Testis (tissue), 2 donors: ENCODE data around the gene ZSCAN5C.

ENCODE experiments used
- POLR2A ChIP-seq: fragments of 450-650 bp; IDR thresholded peaks from one replicate; pipeline ENCODE4 v1.6.1; 2017; ENCODE audit warnings: antibody characterized with exemption, mild to moderate bottlenecking, moderate library complexity
- TF ChIP-seq, protein P1 (sequence below), 3 experiments: fragments of 450-650 bp in 2 of 3; fragments of 200-600 bp in 1 of 3; sonication (generic) in 1 of 3; IDR thresholded peaks; one replicate each; pipeline ENCODE4 v1.5.1; 2016 to 2019; ENCODE audit warnings: antibody characterized with exemption in 3 of 3, mild to moderate bottlenecking in 2 of 3, moderate library complexity in 1 of 3

DNA sequence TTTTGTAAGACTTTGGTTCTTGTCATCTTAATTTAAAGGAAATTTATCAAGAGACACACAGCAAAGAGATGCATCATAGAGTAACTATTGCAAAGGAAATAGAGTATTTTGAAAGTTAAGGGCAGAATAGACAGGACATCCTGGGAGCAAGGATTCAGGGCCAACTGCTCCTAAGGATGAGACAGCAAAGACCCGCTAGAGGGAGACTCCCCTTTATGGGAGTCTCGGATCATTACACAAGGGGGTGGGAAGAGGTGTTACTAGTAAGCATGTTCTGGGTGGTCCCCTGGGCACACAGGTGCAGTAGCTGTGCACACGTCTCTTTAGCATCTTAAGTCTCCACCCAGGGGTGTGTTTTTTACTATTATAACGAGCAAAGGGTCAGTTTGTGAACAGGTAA is 9.6 kb downstream of the ZSCAN5C start:
- TF ChIP-seq, protein P1, sequence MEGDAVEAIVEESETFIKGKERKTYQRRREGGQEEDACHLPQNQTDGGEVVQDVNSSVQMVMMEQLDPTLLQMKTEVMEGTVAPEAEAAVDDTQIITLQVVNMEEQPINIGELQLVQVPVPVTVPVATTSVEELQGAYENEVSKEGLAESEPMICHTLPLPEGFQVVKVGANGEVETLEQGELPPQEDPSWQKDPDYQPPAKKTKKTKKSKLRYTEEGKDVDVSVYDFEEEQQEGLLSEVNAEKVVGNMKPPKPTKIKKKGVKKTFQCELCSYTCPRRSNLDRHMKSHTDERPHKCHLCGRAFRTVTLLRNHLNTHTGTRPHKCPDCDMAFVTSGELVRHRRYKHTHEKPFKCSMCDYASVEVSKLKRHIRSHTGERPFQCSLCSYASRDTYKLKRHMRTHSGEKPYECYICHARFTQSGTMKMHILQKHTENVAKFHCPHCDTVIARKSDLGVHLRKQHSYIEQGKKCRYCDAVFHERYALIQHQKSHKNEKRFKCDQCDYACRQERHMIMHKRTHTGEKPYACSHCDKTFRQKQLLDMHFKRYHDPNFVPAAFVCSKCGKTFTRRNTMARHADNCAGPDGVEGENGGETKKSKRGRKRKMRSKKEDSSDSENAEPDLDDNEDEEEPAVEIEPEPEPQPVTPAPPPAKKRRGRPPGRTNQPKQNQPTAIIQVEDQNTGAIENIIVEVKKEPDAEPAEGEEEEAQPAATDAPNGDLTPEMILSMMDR (IDR thresholded peaks at IDR 0.05): no peak
- TF ChIP-seq POLR2A: no peak
